H9 (cell line): ENCODE measurements around the gene SASH3. TPM values are rescaled to one million over a fixed set of nuclear protein-coding genes. Genes with fewer than 3 reads are reported as not detected.

Experiments used
- DNase-seq: peaks from one replicate; pipeline ENCODE4 v3.0.0-alpha.2; 2017
- H2AFZ ChIP-seq: one replicate; pipeline ENCODE4 v1.6.1; 2013; ENCODE audit warnings: mild to moderate bottlenecking, low read length, control low read depth, moderate library complexity
- H2AK5ac ChIP-seq: 2 replicates; pipeline ENCODE4 v1.6.1; 2013; ENCODE audit warnings: low read length, control low read depth, mixed read lengths; ENCODE audit not compliant: insufficient read length
- H2BK120ac ChIP-seq: one replicate; pipeline ENCODE4 v1.6.1; 2013; ENCODE audit warnings: low read depth, mild to moderate bottlenecking, low read length, control low read depth, inconsistent platforms; ENCODE audit not compliant: poor library complexity, severe bottlenecking
- H2BK12ac ChIP-seq: 2 replicates; pipeline ENCODE4 v1.6.1; 2013; ENCODE audit warnings: low read length, control low read depth, mixed read lengths, low read depth; ENCODE audit not compliant: insufficient read length
- H2BK15ac ChIP-seq: 2 replicates; pipeline ENCODE4 v1.6.1; 2013; ENCODE audit warnings: low read depth, low read length, control low read depth
- H2BK20ac ChIP-seq: one replicate; pipeline ENCODE4 v1.6.1; 2013; ENCODE audit warnings: low read depth, mild to moderate bottlenecking, low read length, control low read depth, inconsistent platforms; ENCODE audit not compliant: poor library complexity, severe bottlenecking
- H2BK5ac ChIP-seq: 2 replicates; pipeline ENCODE4 v1.6.1; 2013; ENCODE audit warnings: low read length, control low read depth, mixed read lengths; ENCODE audit not compliant: insufficient read length
- H3K14ac ChIP-seq: 2 replicates; pipeline ENCODE4 v1.6.1; 2013; ENCODE audit warnings: low read length, control low read depth; ENCODE audit not compliant: insufficient read depth
- H3K18ac ChIP-seq: 2 replicates; pipeline ENCODE4 v1.6.1; 2013; ENCODE audit warnings: low read depth, mild to moderate bottlenecking, mixed read lengths, low read length, control low read depth; ENCODE audit not compliant: insufficient read length
- H3K23ac ChIP-seq: 2 replicates; pipeline ENCODE4 v1.6.1; 2013; ENCODE audit warnings: low read length, control low read depth, mixed read lengths, low read depth; ENCODE audit not compliant: insufficient read length
- H3K23me2 ChIP-seq: 2 replicates; pipeline ENCODE4 v1.6.1; 2013; ENCODE audit warnings: low read depth, mild to moderate bottlenecking, mixed read lengths, low read length, control low read depth; ENCODE audit not compliant: insufficient read length, poor library complexity, severe bottlenecking
- H3K27ac ChIP-seq: 2 replicates; pipeline ENCODE4 v1.5.1; 2013; ENCODE audit warnings: low read length, control low read depth, mixed read lengths, low read depth; ENCODE audit not compliant: insufficient read length
- H3K27me3 ChIP-seq: 2 replicates; pipeline ENCODE4 v1.6.1; 2013; ENCODE audit warnings: low read length, control low read depth, inconsistent platforms; ENCODE audit not compliant: insufficient read depth
- H3K4ac ChIP-seq: 2 replicates; pipeline ENCODE4 v1.6.1; 2013; ENCODE audit warnings: low read depth, mild to moderate bottlenecking, control low read depth, inconsistent platforms, low read length, moderate library complexity
- H3K4me1 ChIP-seq: 2 replicates; pipeline ENCODE4 v1.6.1; 2013; ENCODE audit warnings: low read length, control low read depth, inconsistent platforms; ENCODE audit not compliant: insufficient read depth
- H3K4me2 ChIP-seq: 2 replicates; pipeline ENCODE4 v1.6.1; 2013; ENCODE audit warnings: low read length, control low read depth, mixed read lengths; ENCODE audit not compliant: insufficient read length, insufficient read depth
- H3K56ac ChIP-seq: 2 replicates; pipeline ENCODE4 v1.6.1; 2013; ENCODE audit warnings: low read depth, mild to moderate bottlenecking, mixed read lengths, low read length, control low read depth; ENCODE audit not compliant: insufficient read length
- H3K79me1 ChIP-seq: 2 replicates; pipeline ENCODE4 v1.6.1; 2013; ENCODE audit warnings: low read depth, mild to moderate bottlenecking, moderate library complexity, low read length, control low read depth, inconsistent platforms; ENCODE audit not compliant: insufficient read depth, poor library complexity, severe bottlenecking
- H3K79me2 ChIP-seq: 2 replicates; pipeline ENCODE4 v1.6.1; 2013; ENCODE audit warnings: low read length, control low read depth, inconsistent platforms; ENCODE audit not compliant: insufficient read depth
- H3K9ac ChIP-seq: 2 replicates; pipeline ENCODE4 v1.6.1; 2013; ENCODE audit warnings: low read length, control low read depth, mixed read lengths; ENCODE audit not compliant: insufficient read length; ENCODE audit errors: extremely low read depth
- H3K9me3 ChIP-seq: one replicate; pipeline ENCODE4 v1.6.1; 2013; ENCODE audit warnings: low read depth, low read length, inconsistent platforms; ENCODE audit not compliant: control insufficient read depth
- H3T11ph ChIP-seq: one replicate; pipeline ENCODE4 v1.6.1; 2013; ENCODE audit warnings: mild to moderate bottlenecking, low read length, control low read depth, inconsistent platforms
- H4K20me1 ChIP-seq: one replicate; pipeline ENCODE4 v1.6.1; 2013; ENCODE audit not compliant: control insufficient read depth, insufficient read length, insufficient read depth
- H4K5ac ChIP-seq: 2 replicates; pipeline ENCODE4 v1.6.1; 2013; ENCODE audit warnings: low read depth, mild to moderate bottlenecking, mixed read lengths, low read length, control low read depth; ENCODE audit not compliant: insufficient read length
- H4K8ac ChIP-seq: replicated peaks from 2 replicates; pipeline ENCODE4 v1.6.1; 2013; ENCODE audit warnings: low read length, control low read depth, mixed read lengths, low read depth; ENCODE audit not compliant: insufficient read length
- H4K91ac ChIP-seq: 2 replicates; pipeline ENCODE4 v1.6.1; 2013; ENCODE audit warnings: low read depth, mild to moderate bottlenecking, moderate library complexity, mixed read lengths, low read length, control low read depth; ENCODE audit not compliant: insufficient read length
- H3K27ac Mint-ChIP-seq, 3 experiments: 2 replicates in 2 of 3; 3 replicates in 1 of 3; pipeline ENCODE4 v1.8.0; 2020 to 2021; ENCODE audit warnings: mixed read lengths in 3 of 3, mild to moderate bottlenecking in 1 of 3, moderate library complexity in 1 of 3
- H3K27me3 Mint-ChIP-seq: 2 replicates; pipeline ENCODE4 v1.8.0; 2021; ENCODE audit warnings: low read depth, mild to moderate bottlenecking, moderate library complexity, mixed read lengths
- H3K36me3 Mint-ChIP-seq, 3 experiments: 2 replicates in 2 of 3; 3 replicates in 1 of 3; pipeline ENCODE4 v1.8.0; 2020 to 2021; ENCODE audit warnings: low read depth in 3 of 3, mixed read lengths in 3 of 3; ENCODE audit not compliant: insufficient read depth in 1 of 3
- H3K4me1 Mint-ChIP-seq, 2 experiments: 2 replicates each; pipeline ENCODE4 v1.8.0; 2020; ENCODE audit warnings: mixed read lengths in 2 of 2
- H3K4me3 Mint-ChIP-seq, 2 experiments: 2 replicates in 1 of 2; 3 replicates in 1 of 2; pipeline ENCODE4 v1.8.0; 2020 to 2021; ENCODE audit warnings: mild to moderate bottlenecking in 2 of 2, mixed read lengths in 2 of 2, moderate library complexity in 1 of 2
- H3K9me3 Mint-ChIP-seq, 2 experiments: 2 replicates in 1 of 2; 3 replicates in 1 of 2; pipeline ENCODE4 v1.8.0; 2020; ENCODE audit warnings: mild to moderate bottlenecking in 2 of 2, mixed read lengths in 2 of 2, moderate library complexity in 1 of 2
- CTCF ChIP-seq: fragments of 200-600 bp; sonication (generic); conservative IDR thresholded peaks from 3 replicates; pipeline ENCODE4 v1.8.0; 2021; ENCODE audit warnings: antibody characterized with exemption, mild to moderate bottlenecking
- WGBS: extraction: QIAGEN DNeasy Blood & Tissue Kit; methylation state at CpG from one replicate; pipeline ENCODE4 v1.1.7; 2013; ENCODE audit warnings: missing lambda C conversion rate, low lambda C conversion rate, mixed read lengths; ENCODE audit not compliant: insufficient read length; ENCODE audit errors: extremely low coverage; 5-methylcytosine and 5-hydroxymethylcytosine counted together
- total RNA-seq: library from RNA; stranded (reverse); gene quantifications from 2 replicates; pipeline ENCODE4 v1.2.1, GENCODE V29; 2021

Gene SASH3
- total RNA-seq, 1 experiment from 2014 or later, result not detected

- Histone ChIP-seq H4K5ac (no peak overlapping the region), H3K9ac (no peak overlapping the region), H2BK5ac (no peak overlapping the region), H2BK20ac (no peak overlapping the region), H3K23me2 (no peaks in the 10 kb centered on the region), H2BK120ac (no peak overlapping the region), H3K4me2 (no peak overlapping the region), H4K20me1 (no peaks in the 10 kb centered on the region), H4K91ac (no peak overlapping the region), H3K18ac (no peak overlapping the region), H2AFZ (no peak overlapping the region), H3K4ac (no peak overlapping the region), H3K14ac (no peak overlapping the region), H3K27ac (no peak overlapping the region), H3K79me1 (no peaks in the 10 kb centered on the region), H2BK12ac (no peak overlapping the region), H3K23ac (no peak overlapping the region), H3T11ph (no peak overlapping the region), H3K4me1 (no peaks in the 10 kb centered on the region; the same call in 1 of the 2 replicates), H4K8ac (no peak overlapping the region), H3K56ac (no peak overlapping the region), H3K79me2 (no peaks in the 10 kb centered on the region), H2BK15ac (no peak overlapping the region), H3K27me3 (no peaks in the 10 kb centered on the region), H2AK5ac (no peak overlapping the region), H3K9me3 (peaks cover 8% of the 10 kb centered on the region)
- Mint-ChIP-seq H3K27ac (no peak overlapping the region), H3K36me3 (peaks cover 0 to 3% (median 0%) of the 10 kb centered on the region in 3 experiments; a peak in 1 of 7 replicates), H3K4me1 (peaks cover 7 to 10% of the 10 kb centered on the region in 2 experiments; a peak in 3 of 4 replicates), H3K4me3 (no peak overlapping the region), H3K9me3 (peaks cover 0 to 49% of the 10 kb centered on the region in 2 experiments; a peak in 2 of 5 replicates), H3K27me3 (peaks cover 13% of the 10 kb centered on the region)
- no CpG with 5 or more reads among the region's 2 CpGs for WGBS
- DNase-seq, result no peak
- no peak for TF ChIP-seq CTCF
These were observed 48.5 kb upstream of the SASH3 start for GRCh38 chrX:129731228-129731627.
